SK-N-SH (cell line): Measurements from ENCODE around the gene MLLT10.
A peak's percentile ranks its signal among the peaks of the same experiment; 100 is the strongest.

ENCODE experiments used
- CTCF ChIP-seq: fragments of 200-600 bp; sonication (generic); IDR thresholded peaks from 2 replicates; pipeline ENCODE4 v1.6.1; 2017; ENCODE audit warnings: antibody characterized with exemption, mild to moderate bottlenecking, moderate library complexity
- FOXM1 ChIP-seq: IDR thresholded peaks from 2 replicates; pipeline ENCODE4 v1.4.0; 2012; ENCODE audit warnings: low read depth, mild to moderate bottlenecking
- MAX ChIP-seq: IDR thresholded peaks from 2 replicates; pipeline ENCODE4 v1.4.0; 2012; ENCODE audit warnings: low read depth
- NFIC ChIP-seq: IDR thresholded peaks from 2 replicates; pipeline ENCODE4 v1.4.0; 2012; ENCODE audit warnings: borderline replicate concordance

DNA sequence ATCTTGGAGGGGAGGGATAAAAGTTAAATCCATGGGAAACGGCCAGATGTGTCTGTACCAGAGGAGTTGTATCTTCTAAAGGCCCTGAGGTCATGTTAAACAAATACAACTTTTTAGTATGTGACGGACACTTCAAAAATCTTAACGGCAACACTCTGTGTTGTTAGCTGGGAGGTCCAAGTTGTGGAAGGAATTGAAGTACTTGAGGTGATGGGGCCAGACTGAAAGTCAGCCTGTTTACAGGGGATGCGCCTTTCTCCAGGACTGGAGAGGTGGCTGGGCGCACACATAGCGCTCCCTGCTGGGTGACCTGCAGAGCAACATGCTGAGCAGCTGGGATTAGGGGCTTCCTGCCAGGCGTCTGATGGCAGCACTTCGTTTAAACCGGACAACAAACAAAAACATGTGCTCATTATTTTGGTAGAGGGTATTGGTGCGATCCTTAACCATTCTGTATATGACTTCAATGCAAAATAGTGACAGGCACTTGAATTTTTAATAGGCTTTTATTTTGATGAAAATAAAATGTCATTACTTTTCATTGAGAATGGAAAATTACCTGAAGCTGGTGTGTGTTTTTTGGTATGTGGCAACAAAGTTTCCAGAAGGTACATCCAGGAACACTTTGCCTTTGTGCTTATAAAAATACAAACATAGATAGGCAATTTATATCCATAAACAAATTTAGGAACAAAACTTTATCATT, 198.2 kb downstream of the MLLT10 start:
- TF ChIP-seq FOXM1 = no peak
- TF ChIP-seq CTCF = peak; percentile 96
- 0 out of 2 replicates have a peak, but pooled peaks have one; percentile 4 for TF ChIP-seq NFIC
- TF ChIP-seq MAX = peak; percentile 68
